ENCODE measurements around the gene MMP25.
"Not testable (repeated sequence)": the region's sequence is repeated elsewhere in the genome, so short reads cannot be mapped to it uniquely, and the experiment has no call there.

Gene MMP25

GRCh38 chr16:3065742-3066439 is 19.5 kb downstream of the MMP25 start:
- FAIRE-seq (no peak), DNase-seq (ENCODE audit: insufficient read length, low spot score) (no peak)
- TF ChIP-seq SPI1 (IDR thresholded peaks at IDR 0.05; ENCODE audit: low read depth, low read length) (no peak), TAF1 (IDR thresholded peaks at IDR 0.05; ENCODE audit: low read depth, low read length) (no peak), PAX5 (IDR thresholded peaks at IDR 0.05; ENCODE audit: insufficient read depth, low read length, severe bottlenecking) (no peak), POU2F2 (IDR thresholded peaks at IDR 0.05; ENCODE audit: low read depth, low read length) (no peak), POLR2A (IDR thresholded peaks at IDR 0.05; ENCODE audit: low read depth, low read length) (no peak)

- DNase-seq (ENCODE audit: insufficient read length, low spot score): no peak
- TF ChIP-seq POLR2A (IDR thresholded peaks at IDR 0.05; ENCODE audit: low read depth, low read length): no peak
- no peak for TF ChIP-seq PAX5 (IDR thresholded peaks at IDR 0.05; ENCODE audit: insufficient read depth, low read length, severe bottlenecking)
- TF ChIP-seq TAF1 (IDR thresholded peaks at IDR 0.05; ENCODE audit: low read depth, low read length): no peak
- no peak for TF ChIP-seq SPI1 (IDR thresholded peaks at IDR 0.05; ENCODE audit: low read depth, low read length)
- TF ChIP-seq POLR2AphosphoS5 (IDR thresholded peaks at IDR 0.05; ENCODE audit: low read depth, low read length): no peak
- TF ChIP-seq POU2F2 (IDR thresholded peaks at IDR 0.05; ENCODE audit: low read depth, low read length): no peak
- FAIRE-seq: no peak
Measured at GRCh38 chr16:3066440-3066748, 20.0 kb downstream of the MMP25 start.

GRCh38 chr16:3068487-3068886 is 22.1 kb downstream of the MMP25 start:
- no peak for DNase-seq (ENCODE audit: insufficient read length, low spot score)
- no peak for TF ChIP-seq POLR2AphosphoS5 (IDR thresholded peaks at IDR 0.05; ENCODE audit: low read depth, low read length)
- FAIRE-seq: no peak

DNA sequence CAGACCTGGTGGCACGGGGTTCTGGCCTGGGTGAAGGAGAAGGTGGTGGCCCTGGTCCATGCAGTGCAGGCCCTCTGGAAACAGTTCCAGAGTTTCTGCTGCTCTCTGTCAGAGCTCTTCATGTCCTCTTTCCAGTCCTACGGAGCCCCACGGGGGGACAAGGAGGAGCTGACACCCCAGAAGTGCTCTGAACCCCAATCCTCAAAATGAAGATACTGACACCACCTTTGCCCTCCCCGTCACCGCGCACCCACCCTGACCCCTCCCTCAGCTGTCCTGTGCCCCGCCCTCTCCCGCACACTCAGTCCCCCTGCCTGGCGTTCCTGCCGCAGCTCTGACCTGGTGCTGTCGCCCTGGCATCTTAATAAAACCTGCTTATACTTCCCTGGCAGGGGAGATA is 22.8 kb downstream of the MMP25 start:
- not testable (repeated sequence) for FAIRE-seq; DNase-seq (ENCODE audit: insufficient read length, low spot score)

DNA sequence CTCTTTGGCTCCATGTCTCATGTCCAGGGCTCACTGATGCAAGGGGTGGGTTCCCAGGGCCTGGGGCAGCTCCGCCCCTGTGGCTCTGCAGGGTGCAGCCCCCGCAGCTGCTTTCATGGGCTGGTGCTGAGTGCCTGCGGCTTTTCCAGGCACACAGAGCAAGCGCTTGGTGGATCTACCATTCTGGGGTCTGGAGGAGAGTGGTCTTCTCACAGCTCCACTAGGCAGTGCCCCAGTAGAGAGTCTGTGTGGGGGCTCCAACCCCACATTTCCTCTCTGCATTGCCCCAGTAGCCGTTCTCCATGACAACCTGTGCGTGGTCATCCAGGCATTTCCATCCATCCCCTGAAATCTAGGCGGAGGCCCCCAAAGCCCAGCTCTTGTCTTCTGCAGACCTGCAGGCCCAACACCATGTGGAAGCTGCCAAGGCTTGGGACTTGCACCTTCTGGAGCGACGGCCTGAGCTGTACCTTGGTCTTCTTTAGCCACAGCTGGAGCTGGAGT is 24.3 kb downstream of the MMP25 start:
- DNase-seq (ENCODE audit: insufficient read length, low spot score): no peak
- no peak for TF ChIP-seq PAX5 (IDR thresholded peaks at IDR 0.05; ENCODE audit: insufficient read depth, low read length, severe bottlenecking)
- no peak for TF ChIP-seq POU2F2 (IDR thresholded peaks at IDR 0.05; ENCODE audit: low read depth, low read length)
- no peak for TF ChIP-seq TAF1 (IDR thresholded peaks at IDR 0.05; ENCODE audit: low read depth, low read length)
- no peak for TF ChIP-seq POLR2AphosphoS5 (IDR thresholded peaks at IDR 0.05; ENCODE audit: low read depth, low read length)
- TF ChIP-seq SPI1 (IDR thresholded peaks at IDR 0.05; ENCODE audit: low read depth, low read length): no peak
- TF ChIP-seq POLR2A (IDR thresholded peaks at IDR 0.05; ENCODE audit: low read depth, low read length): no peak
- FAIRE-seq: no peak

DNA sequence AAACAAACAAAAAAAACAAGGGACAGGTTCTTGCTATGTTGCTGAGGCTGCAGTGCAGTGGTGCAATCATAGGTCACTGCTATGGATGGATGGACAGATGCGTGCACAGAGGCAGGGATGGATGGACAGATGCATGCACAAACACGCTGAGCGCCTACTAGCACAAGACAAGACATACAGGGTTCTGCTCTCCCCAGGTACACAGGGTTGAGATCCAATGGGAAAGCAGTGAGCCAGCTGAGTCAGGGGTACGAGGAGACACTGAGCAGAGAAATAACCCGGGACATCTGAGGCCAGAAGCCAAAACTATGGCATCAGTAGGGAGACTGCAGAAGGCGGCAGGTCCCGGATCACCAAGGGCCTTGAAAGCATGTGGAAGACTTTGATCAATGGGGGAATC is 25.3 kb downstream of the MMP25 start:
- no peak for DNase-seq (ENCODE audit: insufficient read length, low spot score)
- no peak for FAIRE-seq
- TF ChIP-seq POU2F2 (IDR thresholded peaks at IDR 0.05; ENCODE audit: low read depth, low read length) (no peak), TAF1 (IDR thresholded peaks at IDR 0.05; ENCODE audit: low read depth, low read length) (no peak), POLR2A (IDR thresholded peaks at IDR 0.05; ENCODE audit: low read depth, low read length) (no peak), POLR2AphosphoS5 (IDR thresholded peaks at IDR 0.05; ENCODE audit: low read depth, low read length) (no peak), PAX5 (IDR thresholded peaks at IDR 0.05; ENCODE audit: insufficient read depth, low read length, severe bottlenecking) (no peak)

GRCh38 chr16:3072148-3072547 is 25.8 kb downstream of the MMP25 start:
- FAIRE-seq: peak; percentile 88

DNA sequence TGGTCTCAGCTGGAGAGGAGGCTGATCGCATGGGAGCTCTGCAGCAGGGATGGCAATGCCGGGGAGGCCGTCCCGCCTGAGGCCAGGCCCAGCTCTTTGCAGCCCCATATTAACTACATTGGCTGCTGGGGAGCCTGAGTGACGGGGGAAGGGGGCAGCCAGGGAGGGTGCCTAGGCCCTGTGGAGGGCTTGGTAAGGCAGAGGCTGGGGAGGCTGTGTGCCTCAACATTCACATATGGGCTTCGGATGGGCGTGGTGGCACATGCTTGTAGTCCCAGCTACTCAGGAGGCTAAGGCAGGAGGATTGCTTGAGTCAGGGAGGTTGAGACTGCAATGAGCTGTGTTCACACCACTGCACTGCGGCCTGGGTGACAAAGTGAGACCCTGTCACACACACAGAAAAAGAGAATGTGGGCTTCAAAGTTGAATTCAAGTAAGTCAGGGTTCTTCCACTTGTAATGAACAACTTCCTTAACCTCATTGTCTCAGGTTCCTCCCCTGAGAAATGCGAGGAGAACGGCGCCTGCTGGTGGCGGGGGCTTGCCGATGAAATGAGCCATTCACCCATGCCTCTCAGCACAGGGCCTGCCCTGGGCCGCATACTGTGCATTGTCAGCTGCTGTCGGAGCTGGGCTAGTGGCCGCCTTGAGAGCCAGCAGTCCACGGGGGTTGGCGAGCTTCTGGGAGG is 26.4 kb downstream of the MMP25 start:
- DNase-seq (ENCODE audit: insufficient read length, low spot score): not testable (repeated sequence)
- peak; percentile 80 for FAIRE-seq

More at GRCh38 chr16:3072148-3072547, 25.8 kb downstream of the MMP25 start:
- DNase-seq (ENCODE audit: insufficient read length, low spot score): not testable (repeated sequence)

DNA sequence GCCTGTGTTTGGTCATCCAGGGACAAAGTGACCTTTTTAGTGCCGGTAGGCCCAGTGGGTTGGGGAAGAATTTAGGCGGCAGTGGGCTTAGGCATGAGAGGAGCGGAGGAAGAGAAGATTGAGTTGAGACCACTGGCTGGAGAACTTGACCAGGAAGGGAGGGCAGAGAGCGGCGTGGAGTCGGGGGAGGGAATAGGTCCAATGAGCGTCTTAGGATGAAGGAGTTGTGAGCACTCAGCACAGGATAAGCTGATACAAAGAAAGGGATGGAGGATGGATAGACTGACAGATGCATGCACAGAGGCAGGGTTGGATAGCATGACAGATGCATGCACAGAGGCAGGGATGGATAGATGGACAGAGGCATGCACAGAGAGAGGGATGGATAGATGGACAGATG is 27.1 kb downstream of the MMP25 start:
- DNase-seq (ENCODE audit: insufficient read length, low spot score) (no peak), FAIRE-seq (peak; percentile 13)
- TF ChIP-seq SPI1 (IDR thresholded peaks at IDR 0.05; ENCODE audit: low read depth, low read length) (no peak), POU2F2 (IDR thresholded peaks at IDR 0.05; ENCODE audit: low read depth, low read length) (no peak), TAF1 (IDR thresholded peaks at IDR 0.05; ENCODE audit: low read depth, low read length) (no peak), PAX5 (IDR thresholded peaks at IDR 0.05; ENCODE audit: insufficient read depth, low read length, severe bottlenecking) (no peak), POLR2AphosphoS5 (IDR thresholded peaks at IDR 0.05; ENCODE audit: low read depth, low read length) (no peak), POLR2A (IDR thresholded peaks at IDR 0.05; ENCODE audit: low read depth, low read length) (no peak)

DNA sequence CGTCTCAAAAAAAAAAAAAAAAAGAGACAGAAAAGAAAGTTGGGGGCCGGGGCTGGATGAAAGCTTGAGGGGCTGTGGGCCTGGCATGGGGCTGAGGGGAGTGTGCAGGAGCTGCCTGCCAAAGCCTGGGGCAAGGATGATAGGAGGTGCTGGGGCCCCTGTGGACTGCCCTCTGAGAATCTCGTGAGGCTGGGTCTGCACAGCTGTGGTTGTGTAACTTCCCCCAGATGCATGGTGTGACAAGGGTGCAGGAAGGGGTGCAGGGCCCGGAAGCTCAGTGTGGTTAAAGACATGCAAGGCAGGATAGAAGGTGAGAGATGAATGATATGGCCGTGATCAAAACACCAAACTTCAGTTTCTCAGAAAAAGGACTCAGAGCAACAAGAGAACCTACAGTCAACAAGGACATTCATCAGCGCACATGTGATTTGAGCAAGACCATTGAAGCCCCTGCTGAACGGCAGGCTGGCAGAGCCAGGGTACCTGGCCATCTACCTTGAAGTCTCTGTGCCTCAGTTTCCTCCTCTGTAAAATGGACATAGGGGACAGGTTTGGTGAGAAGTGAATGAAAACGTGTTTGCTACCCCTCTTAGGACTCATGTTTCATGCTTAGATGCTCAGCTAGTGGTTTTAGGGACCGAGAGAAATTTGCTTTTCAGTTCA is 28.6 kb downstream of the MMP25 start:
- peak; percentile 92 for FAIRE-seq
- DNase-seq (ENCODE audit: insufficient read length, low spot score): peak; percentile 77
- TF ChIP-seq POLR2A (IDR thresholded peaks at IDR 0.05; ENCODE audit: low read depth, low read length) (0 out of 2 replicates have a peak, but pooled peaks have one; percentile 25), TAF1 (IDR thresholded peaks at IDR 0.05; ENCODE audit: low read depth, low read length) (no peak), POU2F2 (IDR thresholded peaks at IDR 0.05; ENCODE audit: low read depth, low read length) (peak; percentile 67; the same call in 1 of the 2 replicates)

DNA sequence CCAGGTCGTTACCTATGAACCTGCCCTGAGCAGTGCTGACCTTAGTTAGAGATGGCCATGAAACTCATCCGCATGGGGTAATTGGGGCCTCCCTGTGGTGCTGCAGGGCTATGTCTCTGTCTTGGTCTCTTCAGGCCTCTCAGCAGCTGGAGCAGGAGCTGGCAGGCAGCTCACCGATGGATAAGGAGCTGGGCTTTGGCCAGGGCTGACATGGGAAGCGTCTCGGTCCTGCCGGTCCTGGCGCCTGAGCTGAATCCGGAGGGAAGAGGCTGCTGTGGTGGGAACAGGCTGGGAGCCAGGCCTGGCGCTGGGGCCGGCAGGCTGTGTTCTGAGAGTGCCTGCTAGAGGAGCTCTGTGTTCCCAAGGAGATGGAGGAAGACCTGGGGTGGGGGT is 29.2 kb downstream of the MMP25 start:
- FAIRE-seq (no peak), DNase-seq (ENCODE audit: insufficient read length, low spot score) (no peak)
- no peak for TF ChIP-seq SPI1 (IDR thresholded peaks at IDR 0.05; ENCODE audit: low read depth, low read length)
- TF ChIP-seq POU2F2 (IDR thresholded peaks at IDR 0.05; ENCODE audit: low read depth, low read length): no peak
- TF ChIP-seq TAF1 (IDR thresholded peaks at IDR 0.05; ENCODE audit: low read depth, low read length): no peak
- TF ChIP-seq POLR2AphosphoS5 (IDR thresholded peaks at IDR 0.05; ENCODE audit: low read depth, low read length): no peak
- no peak for TF ChIP-seq POLR2A (IDR thresholded peaks at IDR 0.05; ENCODE audit: low read depth, low read length)
- TF ChIP-seq PAX5 (IDR thresholded peaks at IDR 0.05; ENCODE audit: insufficient read depth, low read length, severe bottlenecking): no peak

DNA sequence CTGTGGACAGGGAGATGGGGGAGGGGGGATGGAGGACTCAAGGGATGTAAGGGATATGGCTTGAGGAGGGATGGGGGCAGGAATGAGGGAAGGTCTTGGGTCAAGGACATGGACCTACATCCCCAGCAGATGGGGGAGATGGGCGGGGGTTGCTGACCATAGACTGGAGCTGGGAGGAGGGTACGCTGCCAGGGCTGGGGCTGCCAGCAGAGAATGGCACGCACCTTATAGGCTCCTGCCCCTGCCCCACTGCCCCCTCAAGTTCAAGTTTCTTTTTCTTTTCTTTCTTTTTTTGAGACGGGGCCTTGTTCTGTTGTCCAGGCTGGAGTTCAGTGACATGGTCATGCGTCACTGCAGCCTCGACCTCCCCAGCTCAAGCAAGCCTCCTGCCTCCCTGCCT is 29.6 kb downstream of the MMP25 start:
- not testable (repeated sequence) for DNase-seq (ENCODE audit: insufficient read length, low spot score)
- peak; percentile 56 for FAIRE-seq

Measured in GM12891 (cell line).